Right cardiac atrium (tissue), 5 donors: ENCODE measurements around the gene SPTA1. TPM values are rescaled to one million over a fixed set of nuclear protein-coding genes. Genes with fewer than 3 reads are reported as not detected.

Experiments
- ATAC-seq, 2 donors: fragments of 200-7000 bp; cut with Tn5 transposase; one replicate each; pipeline versions ENCODE4 v1.8.0 to v1.9.1; 2020; ENCODE audit warnings: moderate library complexity in 2 of 2, mild to moderate bottlenecking in 1 of 2
- DNase-seq, 3 donors: peaks; one replicate each; pipeline ENCODE4 v3.0.0-alpha.2; 2020
- H3K27ac ChIP-seq: one replicate; pipeline ENCODE4 v1.5.1; 2013; ENCODE audit warnings: mild to moderate bottlenecking, low read length, control low read depth, moderate library complexity
- H3K27me3 ChIP-seq: one replicate; pipeline ENCODE4 v1.6.1; 2013; ENCODE audit not compliant: control insufficient read depth, insufficient read depth
- H3K4me1 ChIP-seq: one replicate; pipeline ENCODE4 v1.6.1; 2013; ENCODE audit warnings: low read length; ENCODE audit not compliant: control insufficient read depth, insufficient read depth
- H3K4me3 ChIP-seq: one replicate; pipeline ENCODE4 v1.5.1; 2013; ENCODE audit warnings: low read length, control low read depth
- H3K9me3 ChIP-seq: one replicate; pipeline ENCODE4 v1.6.1; 2013; ENCODE audit warnings: low read length; ENCODE audit not compliant: control insufficient read depth
- WGBS: extraction: QIAGEN DNeasy Blood & Tissue Kit; methylation state at CpG from one replicate; pipeline ENCODE4 v1.1.7; 2013; 5-methylcytosine and 5-hydroxymethylcytosine counted together
- intact Hi-C, 4 donors: fragments of 100-400 bp; cut with DNase I; formaldehyde crosslinking; loops; one replicate each; pipeline versions ENCODE4 v1.11.0 to v1.14.0; 2022 to 2023
- long read RNA-seq, 4 donors: library from polyadenylated mRNA; unstranded; transcript quantifications; one replicate each; pipeline ENCODE4 v2.0.0, GENCODE V29; 2020 to 2021
- polyA plus RNA-seq: library from polyadenylated mRNA; stranded (reverse); fragments of 200-250 nt; gene quantifications from one replicate; pipeline ENCODE4 v1.2.3, GENCODE V29; 2013
- total RNA-seq, 4 donors: library from RNA; stranded (reverse); fragmentation: NEBNext Ultra II Directional; extraction: Animal tissue kit (Norgen Biotek cat#: 25700); gene quantifications; one replicate each; pipeline ENCODE4 v1.2.1, GENCODE V29; 2021
- donor health status: healthy with polysubstance abuse.
- donor health status: DM: no; HTN: yes; CAD: no.
- donor health status: DM: no; HTN: no; CAD: no.
- donor health status: DM: no; HTN: yes; CAD: no; lungs with severe emphysema.
- donor health status: DM: yes; HTN: yes; CAD: no.

SPTA1 gene
- total RNA-seq (not detected), polyA plus RNA-seq (not detected)
- long read RNA-seq, donor 1 = 0 reads
- long read RNA-seq, donor 2 = 0 reads
- long read RNA-seq, donor 3 = 0 reads
- long read RNA-seq, donor 4 = 0 reads

- DNase-seq = no peak
- no peaks in the 10 kb centered on the region for H3K4me1 ChIP-seq
- no peak for ATAC-seq
- WGBS = 59% methylated on average over 7 of the region's 7 CpGs
- H3K27ac ChIP-seq = no peak within 1 kb of the TSS
- no peak within 1 kb of the TSS for H3K4me3 ChIP-seq
- no peaks in the 10 kb centered on the region for H3K9me3 ChIP-seq
- intact Hi-C loops = no loop called here
- H3K27me3 ChIP-seq = no peaks in the 10 kb centered on the region
Measured at GRCh38 chr1:158686111-158687009, at the start of gene SPTA1. SPTA1 (minus strand) TSS chr1:158686715; CDS start chr1:158686517, 198 bp downstream.

GRCh38 chr1:158735848-158736247 lies 49.3 kb upstream of the SPTA1 start:
- no peak for ATAC-seq
- no peak overlapping the region for H3K4me3 ChIP-seq
- H3K27ac ChIP-seq = no peak overlapping the region
- H3K27me3 ChIP-seq = no peaks in the 10 kb centered on the region
- DNase-seq = no peak
- H3K9me3 ChIP-seq = no peaks in the 10 kb centered on the region
- intact Hi-C loops = no loop called here
- H3K4me1 ChIP-seq = no peaks in the 10 kb centered on the region

- H3K27me3 ChIP-seq = no peaks in the 10 kb centered on the region
- no peak overlapping the region for H3K27ac ChIP-seq
- DNase-seq = no peak
- no peaks in the 10 kb centered on the region for H3K9me3 ChIP-seq
- intact Hi-C loops = no loop called here
- ATAC-seq = no peak
- WGBS = 61% methylated on average over 2 of the region's 2 CpGs
- H3K4me3 ChIP-seq = no peak overlapping the region
- H3K4me1 ChIP-seq = no peaks in the 10 kb centered on the region
Measured at GRCh38 chr1:158732524-158732923, 46.0 kb upstream of the SPTA1 start.

- 88% methylated on average over 4 of the region's 4 CpGs for WGBS
- ATAC-seq (no peak), DNase-seq (no peak)
- Histone ChIP-seq H3K4me1 (no peaks in the 10 kb centered on the region), H3K27me3 (no peaks in the 10 kb centered on the region), H3K9me3 (no peaks in the 10 kb centered on the region), H3K27ac (no peak overlapping the region), H3K4me3 (no peak overlapping the region)
- intact Hi-C loops = no loop called here
Measured at GRCh38 chr1:158731707-158732106, 45.2 kb upstream of the SPTA1 start.

GRCh38 chr1:158730453-158730852 lies 43.9 kb upstream of the SPTA1 start:
- Histone ChIP-seq H3K4me1 (no peaks in the 10 kb centered on the region), H3K4me3 (no peak overlapping the region), H3K9me3 (no peaks in the 10 kb centered on the region), H3K27ac (no peak overlapping the region), H3K27me3 (no peaks in the 10 kb centered on the region)
- intact Hi-C loops = no loop called here
- DNase-seq (no peak), ATAC-seq (no peak)
- 77% methylated on average over 4 of the region's 4 CpGs for WGBS

GRCh38 chr1:158728510-158729225 lies 42.2 kb upstream of the SPTA1 start:
- DNase-seq = no peak
- Histone ChIP-seq H3K4me3 (no peak overlapping the region), H3K4me1 (no peaks in the 10 kb centered on the region), H3K27me3 (no peaks in the 10 kb centered on the region), H3K9me3 (no peaks in the 10 kb centered on the region), H3K27ac (no peak overlapping the region)
- ATAC-seq = no peak
- WGBS = 59% methylated on average over 3 of the region's 3 CpGs
- intact Hi-C loops = no loop called here

- intact Hi-C loops = no loop called here
- ATAC-seq = no peak
- Histone ChIP-seq H3K4me3 (no peak overlapping the region), H3K9me3 (no peaks in the 10 kb centered on the region), H3K27ac (no peak overlapping the region), H3K4me1 (no peaks in the 10 kb centered on the region), H3K27me3 (no peaks in the 10 kb centered on the region)
- DNase-seq = no peak
- 95% methylated on average over 5 of the region's 5 CpGs for WGBS
Measured at GRCh38 chr1:158724442-158724841, 37.9 kb upstream of the SPTA1 start.

- DNase-seq (no peak), ATAC-seq (no peak)
- no peaks in the 10 kb centered on the region for H3K4me1 ChIP-seq
- H3K27ac ChIP-seq = no peak within 1 kb of the TSS
- no peaks in the 10 kb centered on the region for H3K27me3 ChIP-seq
- intact Hi-C loops = no loop called here
- H3K9me3 ChIP-seq = no peaks in the 10 kb centered on the region
- H3K4me3 ChIP-seq = no peak within 1 kb of the TSS
- WGBS = 73% methylated on average over 2 of the region's 2 CpGs
Measured at GRCh38 chr1:158720620-158721019, 34.1 kb upstream of the SPTA1 start, which contains the start of gene OR6K3. OR6K3 (minus strand) TSS chr1:158720720; CDS start chr1:158718115, 2,605 bp downstream.

- intact Hi-C loops = no loop called here
- H3K4me3 ChIP-seq = no peak overlapping the region
- no peaks in the 10 kb centered on the region for H3K9me3 ChIP-seq
- H3K27ac ChIP-seq = no peak overlapping the region
- no peaks in the 10 kb centered on the region for H3K27me3 ChIP-seq
- WGBS = 56% methylated on average over 3 of the region's 3 CpGs
- H3K4me1 ChIP-seq = no peaks in the 10 kb centered on the region
- ATAC-seq (no peak), DNase-seq (no peak)
Measured at GRCh38 chr1:158719664-158720063, 33.1 kb upstream of the SPTA1 start.

GRCh38 chr1:158717344-158717743 lies 30.8 kb upstream of the SPTA1 start:
- intact Hi-C loops = no loop called here
- Histone ChIP-seq H3K27me3 (no peaks in the 10 kb centered on the region), H3K4me1 (no peaks in the 10 kb centered on the region), H3K4me3 (no peak overlapping the region), H3K9me3 (no peaks in the 10 kb centered on the region), H3K27ac (no peak overlapping the region)
- DNase-seq (no peak), ATAC-seq (no peak)
- 81% methylated on average over 6 of the region's 6 CpGs for WGBS

- H3K27me3 ChIP-seq = no peaks in the 10 kb centered on the region
- H3K4me3 ChIP-seq = no peak overlapping the region
- no peak for DNase-seq
- intact Hi-C loops = no loop called here
- no peaks in the 10 kb centered on the region for H3K4me1 ChIP-seq
- no peaks in the 10 kb centered on the region for H3K9me3 ChIP-seq
- WGBS = 87% methylated on average over 1 of the region's 1 CpG
- ATAC-seq = no peak
- no peak overlapping the region for H3K27ac ChIP-seq
Measured at GRCh38 chr1:158716335-158716734, 29.8 kb upstream of the SPTA1 start.
